Ramos (cell line): ENCODE measurements around the gene LHPP.
"Not testable (repeated sequence)": the region's sequence is repeated elsewhere in the genome, so short reads cannot be mapped to it uniquely, and the experiment has no call there.

Source experiments
- in situ Hi-C: fragments of 300-500 bp; cut with MboI; formaldehyde crosslinking; loops from one replicate; pipeline ENCODE4 v1.14.3; 2022; ENCODE audit warnings: low sequenced_read_pairs; ENCODE audit not compliant: unreplicated experiment

The LHPP gene

DNA sequence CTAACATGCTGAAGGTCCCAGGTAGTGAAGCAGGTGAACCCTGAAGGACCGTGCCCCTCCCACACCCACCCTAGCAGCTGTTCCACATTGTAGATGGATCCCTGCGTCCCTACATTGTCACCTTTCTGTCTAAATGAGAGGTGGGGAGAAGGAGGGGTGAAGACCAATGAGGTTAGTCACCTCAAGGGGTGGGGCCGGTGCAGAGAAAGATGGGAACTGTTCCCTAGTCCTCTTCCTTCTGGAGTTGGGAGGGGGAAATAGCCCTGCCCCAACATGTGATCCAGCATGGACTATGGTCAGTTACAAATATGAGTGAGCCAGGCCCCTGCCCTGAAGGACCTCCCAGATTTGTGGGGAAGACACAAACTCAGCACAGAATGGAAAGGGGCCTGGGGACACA, 124.5 kb downstream of the LHPP start:
- in situ Hi-C loops: no loop called here

DNA sequence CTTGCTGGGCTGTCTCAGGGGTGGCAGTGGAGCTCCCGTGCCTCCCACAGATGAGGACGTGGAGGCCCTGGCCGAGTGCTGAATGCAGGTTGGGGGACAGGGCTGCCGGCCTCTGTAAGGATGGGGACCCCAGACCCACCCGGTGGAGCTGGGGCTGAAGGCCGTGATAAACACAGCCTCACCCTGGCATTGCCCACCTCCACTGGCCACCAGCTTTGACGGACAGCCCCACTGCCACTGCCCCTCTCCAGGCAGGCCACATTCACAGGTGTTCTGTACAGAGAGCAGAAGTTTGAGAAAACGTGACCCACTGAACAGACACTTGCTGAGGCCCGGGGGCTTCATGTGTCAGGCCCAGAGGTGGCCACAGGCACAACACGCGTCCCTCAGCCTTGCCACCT, 126.2 kb downstream of the LHPP start:
- in situ Hi-C loops: no loop called here

DNA sequence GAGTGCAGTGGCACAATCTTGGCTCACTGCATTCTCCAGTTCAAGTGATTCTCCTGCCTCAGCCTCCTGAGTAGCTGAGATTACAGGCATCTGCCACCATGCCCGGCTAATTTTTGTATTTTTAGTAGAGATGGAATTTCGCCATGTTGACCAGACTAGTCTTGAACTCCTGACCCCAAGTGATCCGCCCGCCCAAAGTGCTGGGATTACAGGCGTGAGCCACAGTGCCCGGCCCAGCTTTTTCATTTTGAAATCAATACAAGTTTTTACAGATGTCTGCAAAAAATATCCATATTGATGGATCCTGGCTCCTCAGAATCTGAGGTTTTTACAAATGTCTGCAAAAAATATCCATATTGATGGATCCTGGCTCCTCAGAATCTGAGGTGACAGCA, 126.7 kb downstream of the LHPP start:
- in situ Hi-C loops: not testable (repeated sequence)

DNA sequence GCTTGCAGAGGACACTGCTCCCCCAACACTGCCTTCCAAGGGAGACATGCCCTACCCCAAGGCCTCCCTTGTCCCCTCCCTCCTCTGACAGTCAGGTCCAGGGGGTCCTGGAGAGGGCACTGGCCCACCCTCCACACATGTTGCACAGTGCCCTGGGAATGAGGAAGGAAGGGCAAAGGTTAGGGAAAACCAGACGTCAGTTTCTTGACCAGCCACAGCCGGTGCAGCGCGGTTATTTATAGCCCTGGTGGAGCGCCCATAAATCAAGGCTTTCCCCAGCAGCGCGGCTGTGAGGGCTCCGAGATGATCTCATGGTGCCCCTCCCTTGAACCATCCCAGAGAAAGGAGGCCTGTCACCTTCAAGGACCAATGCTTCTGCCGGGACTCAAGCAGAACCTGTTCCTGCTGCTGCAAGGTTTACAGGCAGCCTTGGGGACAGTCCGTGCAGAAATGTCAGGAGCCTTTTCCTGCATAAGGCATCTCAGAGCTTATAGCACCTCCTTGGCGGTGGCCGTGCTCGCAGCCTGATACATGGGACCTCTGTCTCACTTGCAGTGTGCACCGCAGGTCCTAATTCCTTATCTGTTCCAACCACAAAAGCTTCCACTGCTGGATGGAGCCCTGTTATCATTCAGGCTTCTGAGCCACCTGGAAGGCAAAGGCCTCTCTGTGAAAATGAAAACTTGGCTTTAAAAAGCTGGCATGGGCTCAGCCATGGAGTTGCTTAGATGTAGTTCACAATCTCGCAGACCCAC, 127.3 kb downstream of the LHPP start:
- in situ Hi-C loops: no loop called here

DNA sequence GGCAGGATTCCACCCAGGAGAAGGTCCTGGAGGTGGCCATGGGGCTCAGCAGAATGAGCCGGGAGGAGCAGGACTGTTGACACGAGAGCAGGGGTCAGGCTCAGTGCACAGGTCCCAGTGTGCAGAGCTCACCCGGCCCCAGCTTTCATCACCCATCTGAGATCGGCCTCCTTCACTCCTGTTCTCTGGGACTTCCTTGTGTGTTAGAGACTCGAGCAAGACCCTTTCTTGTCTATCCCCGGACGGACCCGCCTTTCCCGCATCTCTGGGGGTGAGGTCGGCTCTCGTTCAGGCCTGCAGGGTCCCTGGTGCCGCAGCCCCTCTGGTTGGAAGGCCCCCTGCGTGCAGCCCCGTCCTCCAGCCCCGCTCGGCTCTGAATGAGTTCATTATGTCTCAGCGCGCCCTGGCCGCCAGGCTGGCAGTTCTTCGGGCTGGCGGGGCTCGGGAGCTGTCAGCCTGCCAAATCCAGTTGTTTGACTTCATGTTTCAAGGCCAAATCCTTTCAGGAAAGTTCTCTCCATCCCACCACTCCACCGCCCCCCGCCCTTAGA, 127.9 kb downstream of the LHPP start:
- in situ Hi-C loops: no loop called here

DNA sequence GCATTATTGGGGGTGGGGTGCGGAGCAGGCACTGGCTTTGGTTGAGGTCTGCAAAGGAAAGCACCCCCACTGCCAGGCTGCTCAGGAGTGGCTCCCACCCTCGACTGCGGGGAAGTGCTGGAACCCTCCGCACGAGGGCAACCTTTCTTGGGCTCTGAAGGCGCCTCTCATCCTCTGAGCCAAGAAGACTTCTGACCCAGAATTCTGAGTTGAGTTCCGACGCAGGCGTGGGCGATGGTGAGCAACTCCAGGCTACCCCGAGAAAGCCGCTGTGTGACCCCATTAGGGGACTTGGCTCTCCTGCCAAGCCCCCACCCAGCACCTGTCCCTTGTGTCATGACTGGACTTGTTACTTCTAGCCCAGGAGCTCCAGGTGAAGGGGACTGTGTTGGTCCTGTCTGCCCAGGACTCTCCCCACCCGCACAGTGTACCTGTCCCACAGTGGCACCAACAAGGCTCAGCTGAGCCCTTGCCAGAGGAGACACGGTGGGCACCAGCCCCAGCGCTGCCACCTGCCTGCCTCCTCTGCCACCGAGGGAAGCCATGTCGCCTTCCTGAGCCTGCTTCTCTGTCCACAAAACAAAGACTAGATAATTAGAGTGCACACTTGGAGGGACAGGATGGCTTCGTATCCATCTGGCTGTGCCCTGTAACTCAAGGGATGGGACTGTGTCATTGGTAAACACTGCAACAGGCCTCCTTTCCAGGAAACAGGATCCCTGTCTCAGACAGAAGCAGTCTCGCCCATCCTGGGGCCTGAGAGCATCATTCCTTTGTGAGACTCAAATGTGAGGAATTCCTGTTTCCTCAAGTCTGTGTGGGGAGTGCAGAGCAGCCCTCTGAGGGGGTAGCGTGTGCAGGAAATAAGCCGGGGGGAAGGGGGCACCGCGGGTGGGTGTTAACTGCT, 128.8 kb downstream of the LHPP start:
- in situ Hi-C loops: no loop called here

DNA sequence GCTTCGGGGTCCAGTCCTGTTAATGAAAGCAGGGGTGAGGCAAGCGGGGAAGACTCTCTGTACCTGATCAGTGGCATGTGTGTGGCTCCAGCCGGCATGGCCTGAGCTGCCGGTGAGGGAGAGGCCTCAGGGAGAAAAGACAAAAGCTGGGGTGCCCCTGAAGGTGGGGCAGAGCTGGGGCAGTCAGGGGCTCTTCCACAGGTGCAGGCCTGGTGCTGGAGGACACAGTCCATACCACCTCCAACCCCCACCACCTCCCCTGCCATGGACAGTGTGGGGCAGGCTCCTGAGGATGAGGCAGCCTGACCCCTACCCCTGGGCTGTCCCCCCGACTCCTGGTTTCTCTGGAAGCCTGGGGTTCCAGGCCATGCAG, 129.5 kb downstream of the LHPP start:
- in situ Hi-C loops: no loop called here

DNA sequence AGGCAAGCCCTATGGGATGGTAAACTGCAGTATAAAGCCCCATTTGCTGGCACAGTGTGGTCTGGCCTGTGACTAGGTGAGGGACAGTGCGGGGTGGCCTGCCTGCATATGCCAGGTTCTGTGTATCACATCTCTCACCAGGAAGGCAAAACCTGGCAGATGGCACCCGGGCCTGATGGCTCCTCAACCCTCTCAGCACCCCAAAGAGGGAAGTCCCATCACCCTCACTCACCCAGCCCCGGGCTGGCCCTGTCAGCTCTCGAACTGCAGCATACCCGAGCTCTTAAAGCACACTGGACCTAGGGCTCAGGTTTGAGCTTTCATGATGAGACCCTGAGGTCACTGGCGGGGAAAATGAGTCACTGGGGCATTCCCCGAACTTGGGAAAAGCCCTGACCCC, 130.5 kb downstream of the LHPP start:
- in situ Hi-C loops: no loop called here

DNA sequence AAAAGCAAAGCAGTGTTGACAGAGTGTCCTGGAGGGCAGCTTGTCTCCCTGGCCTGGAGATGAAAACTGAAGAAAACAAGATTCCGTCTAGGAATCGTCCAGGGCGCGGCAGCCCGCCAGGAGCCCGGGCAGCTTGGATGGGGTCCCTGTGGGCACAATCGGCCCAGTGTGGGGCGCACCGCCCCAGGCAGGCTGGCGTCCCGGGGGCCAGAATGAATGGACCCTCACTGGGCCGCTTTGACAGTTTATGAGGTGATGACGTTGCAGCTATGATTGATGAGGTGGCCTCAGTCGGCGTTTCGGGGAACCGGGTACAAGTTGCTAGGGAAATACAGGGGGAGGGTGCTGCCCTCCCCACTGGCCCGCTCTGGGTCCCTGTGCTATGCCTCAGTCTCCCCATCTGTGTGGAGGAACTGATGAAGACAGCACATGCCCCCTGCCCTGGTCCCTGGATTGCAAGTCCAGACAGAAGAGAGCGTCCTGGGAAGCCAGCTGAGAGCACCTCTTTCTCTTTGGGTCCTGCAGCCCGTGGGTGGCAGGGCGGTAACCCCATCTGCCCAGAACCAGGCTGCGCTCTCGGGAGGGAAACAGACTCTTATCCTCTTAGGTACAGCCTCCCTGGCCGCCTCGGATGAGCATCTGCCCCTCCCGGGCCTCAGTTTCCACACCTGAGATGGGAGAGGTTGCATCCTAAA, 131.3 kb downstream of the LHPP start:
- in situ Hi-C loops: no loop called here

DNA sequence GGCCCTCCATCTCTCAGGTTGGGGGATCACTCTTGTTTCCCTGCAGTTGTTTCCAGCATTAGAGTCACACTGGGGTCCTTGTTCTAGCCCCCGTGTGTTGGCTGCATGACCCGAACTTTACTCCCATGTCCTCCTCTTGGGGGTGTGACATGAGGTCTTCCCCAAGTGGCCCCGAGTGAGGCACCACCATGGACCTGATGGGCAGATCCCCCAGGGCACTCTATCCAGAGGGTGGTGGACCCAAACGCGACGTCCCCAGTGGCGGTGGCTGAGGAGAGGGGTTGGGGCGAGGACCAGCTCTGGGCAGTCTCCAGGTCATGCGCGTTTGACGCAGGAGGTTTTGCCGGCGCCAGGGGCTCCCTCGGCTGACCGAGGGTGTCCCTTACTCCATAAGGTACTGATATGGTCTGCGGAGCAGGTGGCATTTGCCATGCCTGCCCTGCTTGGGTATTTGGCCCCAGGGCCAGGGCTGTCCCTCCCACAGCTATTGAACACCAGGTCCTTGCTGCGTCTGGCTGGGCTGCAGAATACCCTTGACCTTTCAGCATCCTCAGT, 131.9 kb downstream of the LHPP start:
- in situ Hi-C loops: no loop called here

DNA sequence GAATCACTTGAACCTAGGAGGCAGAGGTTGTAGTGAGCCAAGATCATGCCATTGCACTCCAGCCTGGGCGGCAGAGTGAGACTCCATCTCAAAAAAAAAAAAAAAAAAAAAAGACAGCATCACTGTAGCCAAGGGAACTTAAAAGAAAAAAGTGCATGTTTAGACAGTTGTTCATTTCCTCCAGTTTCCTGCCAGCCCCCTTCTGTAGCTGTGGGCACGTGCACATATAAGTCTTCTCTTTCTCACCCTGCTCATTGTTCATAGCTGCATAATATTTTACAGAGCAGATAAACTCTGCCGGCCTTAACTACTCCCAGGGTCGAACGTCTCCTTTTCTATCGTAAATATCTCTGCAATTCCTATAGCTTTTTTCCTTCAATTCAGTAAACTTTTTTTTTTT, 132.6 kb downstream of the LHPP start:
- in situ Hi-C loops: no loop called here

DNA sequence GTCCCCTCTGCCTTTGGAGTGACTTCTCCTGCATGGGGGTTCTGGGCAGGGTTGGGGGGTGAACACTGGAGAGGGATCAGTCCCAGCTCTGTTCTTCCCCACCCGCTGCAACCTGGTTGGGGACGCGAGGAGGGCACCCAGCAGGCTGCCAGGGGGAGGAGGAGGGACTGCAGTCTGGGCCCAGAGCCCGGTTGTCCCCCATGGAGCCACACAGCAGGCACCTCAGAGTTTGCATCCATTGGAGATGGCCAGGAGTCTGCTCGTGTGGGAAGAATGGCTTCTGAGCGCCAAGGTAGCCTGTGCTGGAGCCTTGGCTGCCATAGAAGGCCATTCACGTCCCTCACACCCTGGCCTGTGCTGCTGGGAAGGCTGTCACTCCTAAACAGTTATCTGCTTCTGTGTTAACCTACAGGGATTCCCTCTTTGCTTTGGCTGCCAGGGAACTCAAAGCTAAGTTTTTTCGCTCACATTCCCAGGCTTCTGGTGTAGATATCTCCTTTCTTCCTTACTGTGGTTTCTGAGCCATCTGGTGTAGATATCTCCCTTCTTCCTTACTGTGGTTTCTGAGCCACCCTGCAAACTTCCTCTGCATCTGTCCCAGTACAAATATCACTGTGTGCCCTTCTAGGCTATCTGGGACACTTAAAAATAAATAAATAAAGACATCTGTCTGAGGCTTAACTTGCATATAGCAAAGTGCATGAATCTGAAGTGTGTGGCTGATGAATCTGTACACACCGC, 133.7 kb downstream of the LHPP start:
- in situ Hi-C loops: no loop called here

DNA sequence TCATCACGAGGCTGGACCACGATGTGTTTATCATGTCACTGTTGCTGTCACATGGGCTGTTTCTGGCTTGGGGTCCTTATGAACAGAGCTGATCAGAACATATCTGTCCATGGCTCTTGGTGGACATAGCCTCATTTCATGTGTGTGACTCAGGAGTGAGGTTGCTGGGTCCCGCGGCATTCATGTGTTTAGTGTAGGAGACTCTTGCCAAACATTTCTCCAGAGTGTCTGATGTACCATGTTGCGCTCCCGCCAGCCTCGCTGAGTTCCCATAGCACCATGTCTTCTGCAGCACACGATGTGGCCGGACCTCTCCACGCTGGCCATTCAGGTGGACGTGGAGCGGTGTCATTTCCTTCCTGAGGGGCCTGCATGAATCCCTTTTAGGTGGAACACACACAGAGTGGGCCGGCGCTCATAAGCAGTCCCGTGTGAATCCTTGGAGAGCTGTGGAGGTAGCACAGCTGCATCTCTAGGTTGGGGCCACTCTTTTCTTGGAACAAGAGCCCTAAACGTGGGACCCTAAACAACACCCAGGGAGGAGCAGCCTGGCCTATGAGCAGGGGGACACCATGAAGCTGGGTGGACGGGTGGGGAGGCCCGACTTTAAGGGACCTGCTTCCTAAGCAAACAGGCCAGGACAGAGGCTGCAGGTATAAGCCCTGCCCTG, 134.6 kb downstream of the LHPP start:
- in situ Hi-C loops: no loop called here

DNA sequence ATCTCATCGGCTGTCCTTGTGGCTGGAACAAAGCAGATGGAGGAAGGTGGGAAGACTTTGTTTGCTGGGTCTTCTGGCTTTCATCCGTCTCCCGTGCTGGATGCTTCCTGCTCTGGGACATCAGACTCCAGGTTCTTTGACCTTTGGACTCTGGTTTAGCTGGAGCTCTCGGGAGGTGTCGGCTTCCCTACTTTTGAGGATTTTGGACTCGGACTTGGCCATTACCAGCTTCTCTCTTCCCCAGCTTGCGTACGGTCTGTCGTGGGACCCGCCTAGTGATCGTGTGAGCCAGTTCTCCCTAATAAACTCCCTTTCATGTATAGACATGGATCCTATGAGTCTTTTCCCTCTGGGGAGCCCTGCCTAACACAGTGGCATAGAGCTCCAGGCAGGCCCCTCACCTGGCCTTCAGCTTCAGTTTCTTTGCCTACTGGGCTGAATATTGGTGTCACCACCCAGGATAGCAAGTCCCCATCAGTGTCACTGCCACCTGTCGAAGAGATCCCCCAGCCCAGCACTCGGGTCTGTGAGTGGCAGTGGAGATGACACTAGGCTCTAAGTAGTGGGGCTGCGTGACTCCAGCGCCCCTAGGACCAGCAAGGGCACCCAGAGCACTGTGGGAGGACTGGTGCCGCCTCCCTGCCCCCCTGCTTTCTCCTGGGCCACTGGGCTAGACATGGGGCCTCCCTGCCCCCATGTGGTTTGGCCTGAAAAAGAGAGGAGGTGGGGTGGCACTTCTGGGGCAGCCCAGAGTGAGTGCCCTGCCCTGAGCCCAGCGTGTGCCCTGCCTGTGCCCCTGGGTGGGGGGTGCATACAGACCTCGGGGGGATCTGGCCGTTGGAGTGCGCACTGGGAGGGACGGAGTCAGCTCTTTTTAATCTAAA, 135.6 kb downstream of the LHPP start:
- in situ Hi-C loops: no loop called here

DNA sequence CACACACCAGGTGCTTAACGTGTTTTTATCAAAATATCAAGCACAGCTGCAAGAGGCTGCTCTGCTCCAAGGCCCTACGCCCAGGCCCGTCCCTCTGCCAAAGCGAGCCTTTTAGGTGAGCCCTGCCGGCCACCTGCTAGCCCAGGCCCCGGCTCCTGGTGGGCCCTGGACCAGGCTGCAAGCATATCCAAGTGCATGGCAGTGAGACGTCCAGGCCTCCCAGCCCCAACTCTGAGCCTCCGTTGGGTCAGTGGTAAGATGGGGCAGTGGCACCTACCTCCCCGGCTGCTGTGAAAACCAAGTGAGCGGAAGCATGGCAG, 136.2 kb downstream of the LHPP start:
- in situ Hi-C loops: no loop called here

DNA sequence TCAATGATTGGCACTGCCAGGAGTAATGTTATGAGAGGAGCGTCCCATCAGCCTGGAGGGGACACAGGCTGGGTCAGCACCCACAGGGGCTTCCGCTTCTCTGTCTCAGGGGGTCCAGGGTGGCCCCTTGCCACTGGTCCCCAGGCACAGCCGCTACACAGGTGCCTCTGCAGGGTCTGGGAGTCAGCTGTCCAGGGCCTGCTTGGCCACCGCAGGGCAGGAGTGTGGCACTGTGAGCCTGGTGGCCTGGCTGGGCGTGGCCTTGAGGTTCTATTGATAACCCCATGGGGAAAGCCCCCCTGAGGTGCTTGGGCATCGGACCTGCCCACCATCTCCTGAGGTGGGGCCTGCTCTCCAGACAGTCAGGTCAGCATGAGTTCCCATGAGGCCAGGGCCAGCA, 136.6 kb downstream of the LHPP start:
- in situ Hi-C loops: no loop called here

DNA sequence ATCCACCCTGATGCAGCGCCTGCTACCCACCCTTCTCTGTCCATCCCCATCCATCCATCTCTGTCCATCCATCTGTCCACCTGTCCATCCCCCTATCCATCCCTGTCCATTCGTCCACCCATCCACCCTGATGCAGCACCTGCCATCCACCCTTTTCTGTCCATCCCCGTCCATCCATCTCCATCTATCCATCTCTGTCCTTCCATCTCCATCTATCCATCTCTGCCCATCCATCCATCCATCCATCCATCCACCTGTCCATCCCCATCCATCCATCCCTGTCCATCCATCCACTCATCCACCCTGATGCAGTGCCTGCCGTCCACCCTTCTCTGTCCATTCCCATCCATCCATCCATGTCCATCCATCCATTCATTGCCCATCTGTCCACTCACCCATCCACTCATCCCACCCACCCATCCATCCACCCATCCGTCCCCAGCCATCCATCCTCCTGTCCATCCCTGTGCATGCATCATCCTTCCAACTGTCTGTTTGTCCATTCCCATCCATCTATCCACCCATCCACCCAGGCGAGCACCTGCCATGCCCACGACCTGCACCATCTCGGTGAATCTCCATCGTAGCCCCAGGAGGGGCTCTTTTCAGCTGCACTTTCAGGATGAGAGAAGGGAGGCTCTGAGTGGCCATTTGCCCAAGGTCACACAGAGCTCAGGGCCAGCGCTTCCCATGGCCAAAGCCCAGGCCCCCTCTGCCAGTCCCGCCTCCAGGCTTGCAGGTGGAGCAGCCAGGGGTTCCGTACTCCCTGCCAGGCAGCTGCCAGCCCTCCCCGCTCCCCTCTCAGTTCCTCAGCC, 137.4 kb downstream of the LHPP start:
- in situ Hi-C loops: no loop called here
